Measurements from ENCODE around the gene GSS. TPM values are rescaled to one million over a fixed set of nuclear protein-coding genes. Genes with fewer than 3 reads are reported as not detected.

GSS gene
- total and polyA plus RNA-seq, 7 donors: 14.5 to 36.6 (median 24.5) TPM

GRCh38 chr20:34995192-34995591, 39.6 kb upstream of the GSS start:
- DNase-seq: no peak

GRCh38 chr20:34994509-34995131, 39.0 kb upstream of the GSS start:
- H3K27ac ChIP-seq: peak overlapping the region; percentile 36
- H3K27me3 ChIP-seq (ENCODE audit: insufficient read depth in 3 of 3, low read length in 2 of 3): no peaks in the 10 kb centered on the region
- no peaks in the 10 kb centered on the region for H3K9me3 ChIP-seq
- no peak for ATAC-seq
- no peak for DNase-seq
- TF ChIP-seq, protein P1, sequence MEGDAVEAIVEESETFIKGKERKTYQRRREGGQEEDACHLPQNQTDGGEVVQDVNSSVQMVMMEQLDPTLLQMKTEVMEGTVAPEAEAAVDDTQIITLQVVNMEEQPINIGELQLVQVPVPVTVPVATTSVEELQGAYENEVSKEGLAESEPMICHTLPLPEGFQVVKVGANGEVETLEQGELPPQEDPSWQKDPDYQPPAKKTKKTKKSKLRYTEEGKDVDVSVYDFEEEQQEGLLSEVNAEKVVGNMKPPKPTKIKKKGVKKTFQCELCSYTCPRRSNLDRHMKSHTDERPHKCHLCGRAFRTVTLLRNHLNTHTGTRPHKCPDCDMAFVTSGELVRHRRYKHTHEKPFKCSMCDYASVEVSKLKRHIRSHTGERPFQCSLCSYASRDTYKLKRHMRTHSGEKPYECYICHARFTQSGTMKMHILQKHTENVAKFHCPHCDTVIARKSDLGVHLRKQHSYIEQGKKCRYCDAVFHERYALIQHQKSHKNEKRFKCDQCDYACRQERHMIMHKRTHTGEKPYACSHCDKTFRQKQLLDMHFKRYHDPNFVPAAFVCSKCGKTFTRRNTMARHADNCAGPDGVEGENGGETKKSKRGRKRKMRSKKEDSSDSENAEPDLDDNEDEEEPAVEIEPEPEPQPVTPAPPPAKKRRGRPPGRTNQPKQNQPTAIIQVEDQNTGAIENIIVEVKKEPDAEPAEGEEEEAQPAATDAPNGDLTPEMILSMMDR (IDR thresholded peaks at IDR 0.05): no peak
- H3K4me3 ChIP-seq: no peak overlapping the region
- peaks cover 2 to 77% of the 10 kb centered on the region in 2 donors for H3K36me3 ChIP-seq (ENCODE audit: insufficient read depth in 1 of 2, low read depth in 1 of 2)
- WGBS, 3 donors: 69 to 73% (median 71%) methylated on average over 14 of the region's 14 CpGs
- H3K4me1 ChIP-seq: no peaks in the 10 kb centered on the region
- intact Hi-C loops (cut with DNase I): no loop called here

More at GRCh38 chr20:34995192-34995591, 39.6 kb upstream of the GSS start:
- no peaks in the 10 kb centered on the region for H3K4me1 ChIP-seq
- TF ChIP-seq, protein P1 (IDR thresholded peaks at IDR 0.05): no peak
- ATAC-seq: no peak
- H3K27ac ChIP-seq: peak overlapping the region; percentile 36
- WGBS, 3 donors: 69 to 80% (median 70%) methylated on average over 14 of the region's 14 CpGs
- peaks cover 2 to 78% of the 10 kb centered on the region in 2 donors for H3K36me3 ChIP-seq (ENCODE audit: insufficient read depth in 1 of 2, low read depth in 1 of 2)
- no peaks in the 10 kb centered on the region for H3K9me3 ChIP-seq
- no peak overlapping the region for H3K4me3 ChIP-seq
- intact Hi-C loops (cut with DNase I): no loop called here
- no peaks in the 10 kb centered on the region for H3K27me3 ChIP-seq (ENCODE audit: insufficient read depth in 3 of 3, low read length in 2 of 3)

DNA sequence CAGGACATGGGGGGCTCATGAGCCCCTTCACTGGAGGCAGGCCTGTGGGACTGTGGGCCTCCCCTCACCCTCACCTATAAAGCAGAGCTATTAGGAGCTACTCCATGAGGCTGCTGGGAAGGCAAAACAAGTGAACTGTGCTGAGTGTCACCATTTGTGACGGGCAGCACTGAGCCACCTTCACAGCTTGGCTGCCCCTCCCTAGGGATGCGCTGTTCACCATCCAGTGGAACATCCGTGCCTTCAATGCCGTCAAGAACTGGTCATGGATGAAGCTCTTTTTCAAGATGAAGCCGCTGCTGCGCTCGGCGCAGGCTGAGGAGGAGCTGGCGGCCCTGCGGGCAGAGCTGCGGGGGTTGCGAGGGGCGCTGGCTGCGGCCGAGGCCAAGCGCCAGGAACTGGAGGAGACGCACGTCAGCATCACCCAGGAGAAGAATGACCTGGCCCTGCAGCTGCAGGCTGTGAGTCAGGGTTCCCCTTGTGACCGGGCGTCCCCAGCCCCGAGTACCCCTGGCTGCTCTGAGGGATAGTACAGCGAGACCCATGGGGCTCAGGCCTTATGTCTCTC, 38.4 kb upstream of the GSS start:
- no peaks in the 10 kb centered on the region for H3K9me3 ChIP-seq
- TF ChIP-seq, protein P1 (IDR thresholded peaks at IDR 0.05): no peak
- no peaks in the 10 kb centered on the region for H3K4me1 ChIP-seq
- no peak overlapping the region for H3K4me3 ChIP-seq
- ATAC-seq: peak; percentile 10 to 62 (median 51)
- peak overlapping the region; percentile 36 for H3K27ac ChIP-seq
- 77 to 87% (median 83%) methylated on average over 22 of the region's 22 CpGs for WGBS, 3 donors
- DNase-seq: no peak
- H3K36me3 ChIP-seq (ENCODE audit: insufficient read depth in 1 of 2, low read depth in 1 of 2): peaks cover 2 to 74% of the 10 kb centered on the region in 2 donors
- H3K27me3 ChIP-seq (ENCODE audit: insufficient read depth in 3 of 3, low read length in 2 of 3): no peaks in the 10 kb centered on the region
- intact Hi-C loops (cut with DNase I): no loop called here

DNA sequence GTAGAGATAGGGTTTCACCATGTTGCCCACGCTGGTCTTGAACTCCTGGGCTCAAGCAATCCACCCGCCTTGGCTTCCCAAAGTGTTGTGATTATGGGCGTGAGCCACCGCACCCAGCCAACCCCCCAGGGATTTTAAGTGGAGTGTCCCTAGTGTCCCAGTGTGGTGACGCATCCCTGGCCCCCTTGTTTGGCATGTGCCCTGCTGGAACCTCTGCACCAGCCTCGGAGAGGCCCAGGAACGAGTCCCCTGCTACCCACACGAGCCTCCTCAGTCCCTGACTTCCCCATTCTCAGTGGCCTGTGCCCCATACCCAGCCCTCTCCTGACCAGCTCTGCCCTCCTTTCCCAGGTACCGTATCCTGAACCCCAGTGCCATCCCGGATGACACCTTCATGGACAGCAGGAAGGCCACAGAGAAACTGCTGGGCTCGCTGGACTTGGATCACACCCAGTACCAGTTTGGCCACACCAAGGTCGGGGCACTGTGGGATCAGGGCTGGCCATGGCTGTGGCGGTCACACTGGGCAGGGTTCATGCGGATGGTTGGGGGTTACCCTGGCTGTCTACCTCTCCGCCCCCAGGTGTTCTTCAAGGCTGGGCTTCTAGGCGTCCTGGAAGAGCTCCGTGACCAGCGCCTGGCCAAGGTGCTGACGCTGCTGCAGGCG, 37.3 kb upstream of the GSS start:
- Histone ChIP-seq H3K36me3 (ENCODE audit: insufficient read depth in 1 of 2, low read depth in 1 of 2) (peaks cover 0 to 62% of the 10 kb centered on the region in 2 donors), H3K9me3 (no peaks in the 10 kb centered on the region), H3K4me3 (no peak overlapping the region), H3K27me3 (ENCODE audit: insufficient read depth in 3 of 3, low read length in 2 of 3) (no peaks in the 10 kb centered on the region), H3K27ac (peak overlapping the region; percentile 23), H3K4me1 (no peaks in the 10 kb centered on the region)
- TF ChIP-seq, protein P1 (IDR thresholded peaks at IDR 0.05): no peak
- 75 to 83% (median 80%) methylated on average over 20 of the region's 20 CpGs for WGBS, 3 donors
- no peak for DNase-seq
- intact Hi-C loops (cut with DNase I): no loop called here
- peak in 2 of 4 donors; percentile 2 to 4 for ATAC-seq
